ENCODE measurements around the gene BBX.

BBX gene

GRCh38 chr3:107651782-107652181 lies 129.0 kb downstream of the BBX start:
- H2AFZ ChIP-seq (ENCODE audit: low read length): no peak overlapping the region
- H3K4me3 ChIP-seq (ENCODE audit: low read length in 2 of 2): no peak overlapping the region
- H3K36me3 ChIP-seq (replicated peaks in 1 of 2; ENCODE audit: control insufficient read depth in 2 of 2, insufficient read depth in 2 of 2, low read length in 2 of 2): peaks cover 0 to 14% of the 10 kb centered on the region in 2 donors
- H3K4me2 ChIP-seq (ENCODE audit: insufficient read depth, low read length, poor library complexity, severe bottlenecking): no peak overlapping the region
- H3K4me1 ChIP-seq (ENCODE audit: control insufficient read depth in 2 of 2, insufficient read depth in 1 of 2, low read depth in 1 of 2, low read length in 2 of 2): no peaks in the 10 kb centered on the region
- no peak overlapping the region for H3K27ac ChIP-seq (replicated peaks; ENCODE audit: low read length)
- no peak overlapping the region for H4K91ac ChIP-seq (ENCODE audit: low read depth, low read length, poor library complexity)
- no peak overlapping the region for H3K18ac ChIP-seq (ENCODE audit: low read length)
- H3K27me3 ChIP-seq (ENCODE audit: control insufficient read depth in 3 of 3, insufficient read depth in 3 of 3, low read depth in 1 of 3, low read length in 3 of 3): no peaks in the 10 kb centered on the region
- H2BK5ac ChIP-seq (ENCODE audit: low read length): no peak overlapping the region
- H3K4ac ChIP-seq (ENCODE audit: low read length): no peak overlapping the region
- peaks cover 1 to 13% of the 10 kb centered on the region in 2 donors for H3K9me3 ChIP-seq (replicated peaks in 1 of 2; ENCODE audit: control insufficient read depth in 2 of 2, insufficient read depth in 1 of 2, low read depth in 1 of 2, low read length in 2 of 2)
- peaks cover 2% of the 10 kb centered on the region for H3K79me1 ChIP-seq (ENCODE audit: low read depth, low read length)
- no peak overlapping the region for H2AK5ac ChIP-seq (ENCODE audit: low read depth, low read length)
- DNase-seq (ENCODE audit: low spot score): no peak
- H4K8ac ChIP-seq (ENCODE audit: low read depth, low read length): no peak overlapping the region
- H2BK12ac ChIP-seq (ENCODE audit: low read length): no peak overlapping the region
- no peak overlapping the region for H3K14ac ChIP-seq (ENCODE audit: low read length)
- H2BK15ac ChIP-seq (ENCODE audit: low read length): no peak overlapping the region
- H3K23ac ChIP-seq (ENCODE audit: low read depth, low read length, poor library complexity): no peak overlapping the region
- H3K9ac ChIP-seq (ENCODE audit: low read depth, low read length, poor library complexity): no peak overlapping the region
- H2BK120ac ChIP-seq (ENCODE audit: low read depth, low read length): no peak overlapping the region

- Histone ChIP-seq H2BK120ac (ENCODE audit: low read depth, low read length) (no peak overlapping the region), H2AK5ac (ENCODE audit: low read depth, low read length) (no peak overlapping the region), H4K91ac (ENCODE audit: low read depth, low read length, poor library complexity) (no peak overlapping the region), H2BK12ac (ENCODE audit: low read length) (no peak overlapping the region), H2AFZ (ENCODE audit: low read length) (no peak overlapping the region), H3K79me1 (ENCODE audit: low read depth, low read length) (peaks cover 2% of the 10 kb centered on the region), H3K4ac (ENCODE audit: low read length) (no peak overlapping the region), H4K8ac (ENCODE audit: low read depth, low read length) (no peak overlapping the region), H3K4me1 (ENCODE audit: control insufficient read depth in 2 of 2, insufficient read depth in 1 of 2, low read depth in 1 of 2, low read length in 2 of 2) (no peaks in the 10 kb centered on the region), H3K23ac (ENCODE audit: low read depth, low read length, poor library complexity) (no peak overlapping the region), H2BK5ac (ENCODE audit: low read length) (no peak overlapping the region), H3K27me3 (ENCODE audit: control insufficient read depth in 3 of 3, insufficient read depth in 3 of 3, low read depth in 1 of 3, low read length in 3 of 3) (no peaks in the 10 kb centered on the region), H3K9ac (ENCODE audit: low read depth, low read length, poor library complexity) (no peak overlapping the region), H3K4me2 (ENCODE audit: insufficient read depth, low read length, poor library complexity, severe bottlenecking) (no peak overlapping the region), H3K36me3 (replicated peaks in 1 of 2; ENCODE audit: control insufficient read depth in 2 of 2, insufficient read depth in 2 of 2, low read length in 2 of 2) (peaks cover 0 to 4% of the 10 kb centered on the region in 2 donors), H3K9me3 (replicated peaks in 1 of 2; ENCODE audit: control insufficient read depth in 2 of 2, insufficient read depth in 1 of 2, low read depth in 1 of 2, low read length in 2 of 2) (peaks cover 1 to 10% of the 10 kb centered on the region in 2 donors), H3K18ac (ENCODE audit: low read length) (no peak overlapping the region), H2BK15ac (ENCODE audit: low read length) (no peak overlapping the region), H3K27ac (replicated peaks; ENCODE audit: low read length) (no peak overlapping the region), H3K4me3 (ENCODE audit: low read length in 2 of 2) (no peak overlapping the region), H3K14ac (ENCODE audit: low read length) (no peak overlapping the region)
- WGBS, 2 donors (ENCODE audit: extremely low coverage in 2 of 2, insufficient read length in 2 of 2, insufficient replicate concordance in 1 of 2): no CpG with 5 or more reads among the region's 1 CpG
- DNase-seq (ENCODE audit: low spot score): no peak
Observed at GRCh38 chr3:107654218-107654617, 131.5 kb downstream of the BBX start.

DNA sequence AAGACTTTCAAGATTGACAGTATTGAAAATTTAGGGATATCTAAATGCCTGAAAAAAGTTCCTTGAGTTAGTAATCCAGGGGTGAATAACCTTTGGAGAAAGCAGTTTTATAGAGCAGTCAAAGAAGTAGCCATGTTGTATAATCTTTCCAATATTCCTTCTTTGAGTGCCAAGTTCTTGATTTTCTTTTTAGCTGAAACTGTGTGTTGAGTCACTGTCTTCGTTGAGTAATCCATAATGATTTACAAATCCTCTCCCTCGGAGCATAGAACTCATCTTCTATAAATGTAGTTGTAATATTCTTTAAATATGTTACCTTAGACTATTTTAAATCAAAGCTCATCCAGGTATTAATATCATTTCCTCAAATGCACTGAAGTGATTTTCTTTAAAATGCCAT lies 135.2 kb downstream of the BBX start:
- H2BK12ac ChIP-seq (ENCODE audit: low read length): no peak overlapping the region
- H3K4ac ChIP-seq (ENCODE audit: low read length): no peak overlapping the region
- no peak overlapping the region for H3K14ac ChIP-seq (ENCODE audit: low read length)
- no peak overlapping the region for H4K8ac ChIP-seq (ENCODE audit: low read depth, low read length)
- H3K18ac ChIP-seq (ENCODE audit: low read length): no peak overlapping the region
- H3K79me1 ChIP-seq (ENCODE audit: low read depth, low read length): no peaks in the 10 kb centered on the region
- peaks cover 0 to 2% of the 10 kb centered on the region in 2 donors for H3K4me1 ChIP-seq (ENCODE audit: control insufficient read depth in 2 of 2, insufficient read depth in 1 of 2, low read depth in 1 of 2, low read length in 2 of 2)
- H3K4me2 ChIP-seq (ENCODE audit: insufficient read depth, low read length, poor library complexity, severe bottlenecking): no peak overlapping the region
- no peak for DNase-seq (ENCODE audit: low spot score)
- no peak overlapping the region for H3K27ac ChIP-seq (replicated peaks; ENCODE audit: low read length)
- no peak overlapping the region for H2BK120ac ChIP-seq (ENCODE audit: low read depth, low read length)
- no peak overlapping the region for H3K9ac ChIP-seq (ENCODE audit: low read depth, low read length, poor library complexity)
- H2BK5ac ChIP-seq (ENCODE audit: low read length): no peak overlapping the region
- no peak overlapping the region for H2BK15ac ChIP-seq (ENCODE audit: low read length)
- no peak overlapping the region for H3K23ac ChIP-seq (ENCODE audit: low read depth, low read length, poor library complexity)
- H3K36me3 ChIP-seq (replicated peaks in 1 of 2; ENCODE audit: control insufficient read depth in 2 of 2, insufficient read depth in 2 of 2, low read length in 2 of 2): no peaks in the 10 kb centered on the region
- H4K91ac ChIP-seq (ENCODE audit: low read depth, low read length, poor library complexity): no peak overlapping the region
- H3K4me3 ChIP-seq (ENCODE audit: low read length in 2 of 2): no peak overlapping the region
- WGBS, 2 donors (ENCODE audit: extremely low coverage in 2 of 2, insufficient read length in 2 of 2, insufficient replicate concordance in 1 of 2): no CpG with 5 or more reads among the region's 2 CpGs
- H3K9me3 ChIP-seq (replicated peaks in 1 of 2; ENCODE audit: control insufficient read depth in 2 of 2, insufficient read depth in 1 of 2, low read depth in 1 of 2, low read length in 2 of 2): no peaks in the 10 kb centered on the region
- no peak overlapping the region for H2AFZ ChIP-seq (ENCODE audit: low read length)
- H3K27me3 ChIP-seq (ENCODE audit: control insufficient read depth in 3 of 3, insufficient read depth in 3 of 3, low read depth in 1 of 3, low read length in 3 of 3): no peaks in the 10 kb centered on the region
- no peak overlapping the region for H2AK5ac ChIP-seq (ENCODE audit: low read depth, low read length)

DNA sequence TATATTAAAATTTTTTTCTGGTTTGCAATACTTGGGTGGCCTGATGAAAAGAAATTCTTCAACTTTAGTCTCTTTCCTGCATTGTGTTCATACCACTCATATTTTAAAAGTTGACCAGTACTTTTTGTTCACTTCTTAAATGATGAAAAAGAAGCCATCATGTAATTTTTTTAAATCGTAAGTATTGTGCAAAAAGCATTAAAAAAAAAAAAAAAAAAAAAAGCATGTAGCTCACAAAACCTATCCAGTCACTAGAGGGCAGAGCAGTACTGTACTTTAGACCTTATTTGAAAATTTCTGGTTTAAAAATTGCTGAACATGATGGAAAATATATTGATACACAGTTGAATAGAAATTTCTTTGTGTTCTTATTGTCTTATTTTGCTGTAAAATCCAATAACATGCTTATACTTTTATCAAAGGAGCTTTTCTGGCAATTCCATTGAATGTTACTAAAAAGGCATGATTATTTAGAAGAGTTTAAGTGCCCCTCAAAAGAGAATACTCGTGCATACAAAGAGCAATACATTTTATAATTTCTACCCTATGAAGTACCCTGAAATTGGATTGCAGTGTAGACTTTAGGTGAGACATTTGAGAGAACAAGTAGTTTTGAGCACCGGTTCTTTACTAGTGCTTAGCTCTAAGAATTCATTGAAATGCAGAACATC lies 137.7 kb downstream of the BBX start:
- Histone ChIP-seq H3K4me2 (ENCODE audit: insufficient read depth, low read length, poor library complexity, severe bottlenecking) (no peak overlapping the region), H2BK15ac (ENCODE audit: low read length) (no peak overlapping the region), H2AK5ac (ENCODE audit: low read depth, low read length) (no peak overlapping the region), H3K4me3 (ENCODE audit: low read length in 2 of 2) (no peak overlapping the region), H4K91ac (ENCODE audit: low read depth, low read length, poor library complexity) (no peak overlapping the region), H3K23ac (ENCODE audit: low read depth, low read length, poor library complexity) (no peak overlapping the region), H3K79me1 (ENCODE audit: low read depth, low read length) (no peaks in the 10 kb centered on the region), H3K9me3 (replicated peaks in 1 of 2; ENCODE audit: control insufficient read depth in 2 of 2, insufficient read depth in 1 of 2, low read depth in 1 of 2, low read length in 2 of 2) (no peaks in the 10 kb centered on the region), H3K4ac (ENCODE audit: low read length) (no peak overlapping the region), H3K27ac (replicated peaks; ENCODE audit: low read length) (no peak overlapping the region), H3K27me3 (ENCODE audit: control insufficient read depth in 3 of 3, insufficient read depth in 3 of 3, low read depth in 1 of 3, low read length in 3 of 3) (no peaks in the 10 kb centered on the region), H2BK120ac (ENCODE audit: low read depth, low read length) (no peak overlapping the region), H3K9ac (ENCODE audit: low read depth, low read length, poor library complexity) (no peak overlapping the region), H2BK12ac (ENCODE audit: low read length) (no peak overlapping the region), H2BK5ac (ENCODE audit: low read length) (no peak overlapping the region), H2AFZ (ENCODE audit: low read length) (no peak overlapping the region), H3K14ac (ENCODE audit: low read length) (no peak overlapping the region), H3K36me3 (replicated peaks in 1 of 2; ENCODE audit: control insufficient read depth in 2 of 2, insufficient read depth in 2 of 2, low read length in 2 of 2) (no peaks in the 10 kb centered on the region), H3K4me1 (ENCODE audit: control insufficient read depth in 2 of 2, insufficient read depth in 1 of 2, low read depth in 1 of 2, low read length in 2 of 2) (peaks cover 0 to 2% of the 10 kb centered on the region in 2 donors), H4K8ac (ENCODE audit: low read depth, low read length) (no peak overlapping the region), H3K18ac (ENCODE audit: low read length) (no peak overlapping the region)
- no CpG with 5 or more reads among the region's 3 CpGs for WGBS, 2 donors (ENCODE audit: extremely low coverage in 2 of 2, insufficient read length in 2 of 2, insufficient replicate concordance in 1 of 2)
- no peak for DNase-seq (ENCODE audit: low spot score)
